GM11168 (cell line): ENCODE data around the gene PPP1R3F.

Source experiments
- in situ Hi-C: fragments of 300-500 bp; cut with MboI; formaldehyde crosslinking; loops from one replicate; pipeline ENCODE4 v1.12.0; 2022; ENCODE audit warnings: low sequenced_read_pairs; ENCODE audit not compliant: unreplicated experiment

PPP1R3F gene

GRCh38 chrX:49270249-49270921, 792 bp downstream of the PPP1R3F start:
- in situ Hi-C loops: no loop called here

GRCh38 chrX:49271341-49271740, 1.7 kb downstream of the PPP1R3F start:
- in situ Hi-C loops: no loop called here

- in situ Hi-C loops: no loop called here
Measured at GRCh38 chrX:49272421-49272820, 2.8 kb downstream of the PPP1R3F start.

- in situ Hi-C loops: no loop called here
Measured at GRCh38 chrX:49273181-49273727, 3.7 kb downstream of the PPP1R3F start.

- in situ Hi-C loops: loop anchor here (25.0 kb wide), 1 partner anchor 561 kb away; the partner anchor contains the start of gene PAGE4
Measured at GRCh38 chrX:49276207-49276606, 6.6 kb downstream of the PPP1R3F start.

- in situ Hi-C loops: loop anchor here (25.0 kb wide), 1 partner anchor 560 kb away; the partner anchor contains the start of gene PAGE4
Measured at GRCh38 chrX:49276671-49277534, 7.3 kb downstream of the PPP1R3F start.

- in situ Hi-C loops: loop anchor here (25.0 kb wide), 1 partner anchor 560 kb away; the partner anchor contains the start of gene PAGE4
Measured at GRCh38 chrX:49277535-49277830, 7.9 kb downstream of the PPP1R3F start.

GRCh38 chrX:49278081-49278480, 8.5 kb downstream of the PPP1R3F start:
- in situ Hi-C loops: loop anchor here (25.0 kb wide), 1 partner anchor 559 kb away; the partner anchor contains the start of gene PAGE4

- in situ Hi-C loops: loop anchor here (25.0 kb wide), 1 partner anchor 555 kb away; the partner anchor contains the start of gene PAGE4
Measured at GRCh38 chrX:49282647-49283011, 13.0 kb downstream of the PPP1R3F start.

GRCh38 chrX:49284212-49284611, 14.6 kb downstream of the PPP1R3F start:
- in situ Hi-C loops: loop anchor here (25.0 kb wide), 1 partner anchor 553 kb away; the partner anchor contains the start of gene PAGE4

GRCh38 chrX:49286136-49286535, 16.5 kb downstream of the PPP1R3F start:
- in situ Hi-C loops: loop anchor here (25.0 kb wide), 1 partner anchor 551 kb away; the partner anchor contains the start of gene PAGE4

- in situ Hi-C loops: loop anchor here (25.0 kb wide), 1 partner anchor 551 kb away; the partner anchor contains the start of gene PAGE4
Measured at GRCh38 chrX:49286581-49286980, 17.0 kb downstream of the PPP1R3F start.

GRCh38 chrX:49287665-49288064, 18.1 kb downstream of the PPP1R3F start:
- in situ Hi-C loops: loop anchor here (25.0 kb wide), 1 partner anchor 550 kb away; the partner anchor contains the start of gene PAGE4

GRCh38 chrX:49290215-49290614, 20.6 kb downstream of the PPP1R3F start:
- in situ Hi-C loops: loop anchor here (25.0 kb wide), 1 partner anchor 547 kb away; the partner anchor contains the start of gene PAGE4

- in situ Hi-C loops: loop anchor here (25.0 kb wide), 1 partner anchor 546 kb away; the partner anchor contains the start of gene PAGE4
Measured at GRCh38 chrX:49291615-49292337, 22.2 kb downstream of the PPP1R3F start.

- in situ Hi-C loops: loop anchor here (25.0 kb wide), 1 partner anchor 545 kb away; the partner anchor contains the start of gene PAGE4
Measured at GRCh38 chrX:49292400-49293362, 23.1 kb downstream of the PPP1R3F start.

GRCh38 chrX:49299293-49299692, 29.7 kb downstream of the PPP1R3F start:
- in situ Hi-C loops: loop anchor here (25.0 kb wide), 1 partner anchor 538 kb away; the partner anchor contains the start of gene PAGE4

GRCh38 chrX:49300703-49301102, 31.1 kb downstream of the PPP1R3F start:
- in situ Hi-C loops: no loop called here

- in situ Hi-C loops: no loop called here
Measured at GRCh38 chrX:49303346-49303745, 33.8 kb downstream of the PPP1R3F start, which contains the start of gene GAGE10. GAGE10 (plus strand) TSS chrX:49303646; CDS start chrX:49304860, 1,214 bp downstream.
